Gastrocnemius medialis (tissue), 4 donors: ENCODE measurements around the gene SPATA13. TPM values are rescaled to one million over a fixed set of nuclear protein-coding genes. Genes with fewer than 3 reads are reported as not detected.
"Not testable (repeated sequence)": the region's sequence is repeated elsewhere in the genome, so short reads cannot be mapped to it uniquely, and the experiment has no call there.

Source experiments
- ATAC-seq, 2 donors: fragments of 150-250 bp; one replicate each; pipeline ENCODE4 v1.9.1; 2016
- DNase-seq, 2 donors: peaks; one replicate each; pipeline ENCODE4 v3.0.0-alpha.2; 2019
- H3K27ac ChIP-seq, 4 donors: fragments of 200-600 bp; sonication (generic); 1 replicate in 1 of 4; 2 replicates in 3 of 4; pipeline ENCODE4 v1.5.1; 2016 to 2018; ENCODE audit warnings: mild to moderate bottlenecking in 2 of 4, moderate library complexity in 1 of 4
- H3K27me3 ChIP-seq, 3 donors: fragments of 200-600 bp; sonication (generic) in 2 of 3; 1 replicate in 1 of 3; 2 replicates in 2 of 3; pipeline versions ENCODE4 v1.5.1 to v1.6.0; 2016 to 2019; ENCODE audit warnings: mild to moderate bottlenecking in 1 of 3, moderate library complexity in 1 of 3
- H3K36me3 ChIP-seq, 2 donors: fragments of 200-600 bp; sonication (generic) in 1 of 2; one replicate each; pipeline ENCODE4 v1.5.1; 2017 to 2018
- H3K4me1 ChIP-seq, 2 donors: fragments of 200-600 bp; sonication (generic) in 1 of 2; one replicate each; pipeline ENCODE4 v1.5.1; 2016 to 2017; ENCODE audit warnings: mild to moderate bottlenecking in 2 of 2
- H3K4me3 ChIP-seq, 4 donors: fragments of 200-600 bp; sonication (generic) in 3 of 4; 1 replicate in 1 of 4; 2 replicates in 3 of 4; pipeline ENCODE4 v1.5.1; 2016 to 2019; ENCODE audit warnings: mild to moderate bottlenecking in 2 of 4
- H3K9me3 ChIP-seq, 3 donors: fragments of 200-600 bp; sonication (generic) in 2 of 3; 1 replicate in 1 of 3; 2 replicates in 2 of 3; pipeline ENCODE4 v1.5.1; 2016 to 2019
- POLR2A ChIP-seq, 2 donors: fragments of 450-650 bp; IDR thresholded peaks; one replicate each; pipeline ENCODE4 v1.6.1; 2017; ENCODE audit warnings: antibody characterized with exemption in 2 of 2, mild to moderate bottlenecking in 2 of 2, moderate library complexity in 2 of 2
- in situ Hi-C, 4 donors: fragments of 200-750 bp; cut with MboI; loops; one replicate each; pipeline versions ENCODE4 v1.15.0 to v1.8.0; 2017; ENCODE audit warnings: low sequenced_read_pairs in 4 of 4
- intact Hi-C: fragments of 100-400 bp; cut with DNase I; formaldehyde crosslinking; loops from one replicate; pipeline ENCODE4 v1.15.1; 2023; ENCODE audit warnings: low total_unique reads
- total RNA-seq, 4 donors: library from RNA; depleted of rRNA; stranded (reverse); fragments of >200 nt; gene quantifications; one replicate each; pipeline versions ENCODE4 v1.1.0 to v1.2.3, GENCODE V29; 2016
- TF ChIP-seq, protein P1 (sequence below), 5 experiments: fragments of 450-650 bp in 3 of 5; fragments of 200-600 bp in 2 of 5; sonication (generic) in 2 of 5; IDR thresholded peaks in 4 of 5; conservative IDR thresholded peaks in 1 of 5; 1 replicate in 4 of 5; 2 replicates in 1 of 5; pipeline ENCODE4 v1.5.1; 2016 to 2019; ENCODE audit warnings: antibody characterized with exemption in 5 of 5, mild to moderate bottlenecking in 3 of 5, moderate library complexity in 3 of 5

Gene SPATA13
- total RNA-seq, 4 donors from 2014 or later: 3.2 to 17.0 (median 5.8) TPM

GRCh38 chr13:24215732-24216131, 55.2 kb downstream of the SPATA13 start:
- no peaks in the 10 kb centered on the region for H3K9me3 ChIP-seq
- no peak overlapping the region for H3K4me3 ChIP-seq
- TF ChIP-seq, protein P1, sequence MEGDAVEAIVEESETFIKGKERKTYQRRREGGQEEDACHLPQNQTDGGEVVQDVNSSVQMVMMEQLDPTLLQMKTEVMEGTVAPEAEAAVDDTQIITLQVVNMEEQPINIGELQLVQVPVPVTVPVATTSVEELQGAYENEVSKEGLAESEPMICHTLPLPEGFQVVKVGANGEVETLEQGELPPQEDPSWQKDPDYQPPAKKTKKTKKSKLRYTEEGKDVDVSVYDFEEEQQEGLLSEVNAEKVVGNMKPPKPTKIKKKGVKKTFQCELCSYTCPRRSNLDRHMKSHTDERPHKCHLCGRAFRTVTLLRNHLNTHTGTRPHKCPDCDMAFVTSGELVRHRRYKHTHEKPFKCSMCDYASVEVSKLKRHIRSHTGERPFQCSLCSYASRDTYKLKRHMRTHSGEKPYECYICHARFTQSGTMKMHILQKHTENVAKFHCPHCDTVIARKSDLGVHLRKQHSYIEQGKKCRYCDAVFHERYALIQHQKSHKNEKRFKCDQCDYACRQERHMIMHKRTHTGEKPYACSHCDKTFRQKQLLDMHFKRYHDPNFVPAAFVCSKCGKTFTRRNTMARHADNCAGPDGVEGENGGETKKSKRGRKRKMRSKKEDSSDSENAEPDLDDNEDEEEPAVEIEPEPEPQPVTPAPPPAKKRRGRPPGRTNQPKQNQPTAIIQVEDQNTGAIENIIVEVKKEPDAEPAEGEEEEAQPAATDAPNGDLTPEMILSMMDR (IDR thresholded peaks at IDR 0.05 in 4 of 5, conservative IDR thresholded peaks at IDR 0.05 in 1 of 5): no peak
- TF ChIP-seq POLR2A (IDR thresholded peaks at IDR 0.05): peak in 1 of 2 donors; percentile 25
- no peaks in the 10 kb centered on the region for H3K27me3 ChIP-seq
- H3K27ac ChIP-seq: peak overlapping the region; percentile 37 to 65 (median 54)
- in situ Hi-C loops: loop anchor here in 2 of 4 donors (10.0 to 25.0 kb wide), 3 partner anchors 161 to 303 kb away; no protein-coding TSS in a partner anchor
- DNase-seq: no peak
- no peaks in the 10 kb centered on the region for H3K36me3 ChIP-seq
- H3K4me1 ChIP-seq: peaks cover 0 to 16% of the 10 kb centered on the region in 2 donors
- ATAC-seq: peak; percentile 63 to 84
- intact Hi-C loops: loop anchor here (5.0 kb wide), 1 partner anchor 53 kb away; the partner anchor contains the start of gene SPATA13

DNA sequence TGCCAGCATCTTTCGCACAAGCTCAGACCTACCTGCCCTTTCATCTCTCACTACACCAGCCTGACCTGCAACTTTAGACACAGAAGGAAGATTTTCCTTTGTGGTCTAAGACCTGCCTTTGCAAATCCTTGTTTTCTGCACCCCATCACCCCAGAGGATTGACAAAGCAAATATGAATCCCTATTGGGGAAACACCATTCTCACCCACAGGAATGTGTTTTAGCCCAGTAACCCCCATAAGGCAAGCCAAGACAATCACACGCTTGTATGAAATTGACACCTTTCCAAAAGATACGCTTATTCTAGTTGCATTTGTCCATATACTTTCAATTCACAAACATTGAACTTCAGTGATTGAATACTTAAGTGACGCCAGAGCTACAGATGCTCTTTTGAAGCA, 55.7 kb downstream of the SPATA13 start:
- intact Hi-C loops: loop anchor here (5.0 kb wide), 1 partner anchor 54 kb away; the partner anchor contains the start of gene SPATA13
- DNase-seq: no peak
- in situ Hi-C loops: loop anchor here in 2 of 4 donors (10.0 to 25.0 kb wide), 3 partner anchors 161 to 304 kb away; no protein-coding TSS in a partner anchor
- H3K27ac ChIP-seq: peak overlapping the region; percentile 37 to 65 (median 54)
- no peak overlapping the region for H3K4me3 ChIP-seq
- no peaks in the 10 kb centered on the region for H3K27me3 ChIP-seq
- TF ChIP-seq, protein P1 (IDR thresholded peaks at IDR 0.05 in 4 of 5, conservative IDR thresholded peaks at IDR 0.05 in 1 of 5): no peak
- no peak for TF ChIP-seq POLR2A (IDR thresholded peaks at IDR 0.05)
- no peaks in the 10 kb centered on the region for H3K9me3 ChIP-seq
- H3K4me1 ChIP-seq: peaks cover 0 to 16% of the 10 kb centered on the region in 2 donors
- no peak for ATAC-seq
- H3K36me3 ChIP-seq: no peaks in the 10 kb centered on the region

GRCh38 chr13:24216779-24217178, 56.3 kb downstream of the SPATA13 start:
- in situ Hi-C loops: loop anchor here in 2 of 4 donors (10.0 to 25.0 kb wide), 3 partner anchors 162 to 304 kb away; no protein-coding TSS in a partner anchor
- intact Hi-C loops: loop anchor here (5.0 kb wide), 1 partner anchor 54 kb away; the partner anchor contains the start of gene SPATA13

GRCh38 chr13:24217601-24218281, 57.2 kb downstream of the SPATA13 start:
- no peak overlapping the region for H3K4me3 ChIP-seq
- intact Hi-C loops: loop anchor here (5.0 kb wide), 1 partner anchor 55 kb away; the partner anchor contains the start of gene SPATA13
- no peaks in the 10 kb centered on the region for H3K9me3 ChIP-seq
- DNase-seq: no peak
- in situ Hi-C loops: loop anchor here in 2 of 4 donors (10.0 to 25.0 kb wide), 3 partner anchors 163 to 305 kb away; no protein-coding TSS in a partner anchor
- TF ChIP-seq, protein P1 (IDR thresholded peaks at IDR 0.05 in 4 of 5, conservative IDR thresholded peaks at IDR 0.05 in 1 of 5): no peak
- no peak for TF ChIP-seq POLR2A (IDR thresholded peaks at IDR 0.05)
- H3K27me3 ChIP-seq: no peaks in the 10 kb centered on the region
- H3K27ac ChIP-seq: peak overlapping the region in 2 of 4 donors; percentile 4 to 32
- H3K36me3 ChIP-seq: no peaks in the 10 kb centered on the region
- peaks cover 0 to 16% of the 10 kb centered on the region in 2 donors for H3K4me1 ChIP-seq
- ATAC-seq: no peak

More at GRCh38 chr13:24216779-24217178, 56.3 kb downstream of the SPATA13 start:
- H3K9me3 ChIP-seq, ATAC-seq, H3K4me3 ChIP-seq, DNase-seq, H3K36me3 ChIP-seq, H3K27me3 ChIP-seq: not testable (repeated sequence)
- peaks cover 0 to 16% of the 10 kb centered on the region in 2 donors for H3K4me1 ChIP-seq
- peak overlapping the region in 3 of 4 donors; percentile 4 to 65 (median 56) for H3K27ac ChIP-seq

DNA sequence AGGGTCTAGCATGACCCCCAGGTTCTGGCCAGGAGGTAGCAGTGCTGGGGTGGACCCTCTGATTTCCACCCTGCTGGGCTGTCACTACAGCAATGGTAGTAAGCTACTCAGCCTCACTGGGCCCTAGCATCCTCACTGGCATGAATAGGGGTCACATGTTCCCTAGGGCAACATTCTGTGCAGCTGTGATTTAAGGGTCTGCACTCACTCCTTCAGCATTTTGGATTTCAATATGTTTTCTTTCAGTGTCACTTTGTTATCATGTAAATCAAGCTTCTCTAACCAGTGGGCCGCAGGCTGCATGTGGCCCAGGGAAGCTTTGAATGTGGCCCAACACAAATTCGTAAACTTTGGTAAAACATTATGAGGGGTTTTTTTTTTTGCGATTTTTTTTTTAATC, 57.8 kb downstream of the SPATA13 start:
- intact Hi-C loops: loop anchor here (5.0 kb wide), 1 partner anchor 56 kb away; the partner anchor contains the start of gene SPATA13
- ATAC-seq (no peak), DNase-seq (no peak)
- Histone ChIP-seq H3K4me3 (no peak overlapping the region), H3K9me3 (no peaks in the 10 kb centered on the region), H3K4me1 (peaks cover 0 to 16% of the 10 kb centered on the region in 2 donors), H3K27ac (no peak overlapping the region), H3K36me3 (no peaks in the 10 kb centered on the region), H3K27me3 (no peaks in the 10 kb centered on the region)
- no peak for TF ChIP-seq POLR2A (IDR thresholded peaks at IDR 0.05)
- TF ChIP-seq, protein P1 (IDR thresholded peaks at IDR 0.05 in 4 of 5, conservative IDR thresholded peaks at IDR 0.05 in 1 of 5): no peak
- in situ Hi-C loops: loop anchor here in 2 of 4 donors (10.0 to 25.0 kb wide), 3 partner anchors 164 to 306 kb away; no protein-coding TSS in a partner anchor
